ENCODE data around the gene LOXL3.
A peak's percentile ranks its signal among the peaks of the same experiment; 100 is the strongest.

- TF ChIP-seq CTCF (IDR thresholded peaks at IDR 0.05; ENCODE audit: low read depth, low read length, poor library complexity, severe bottlenecking) (peak; percentile 84), EZH2phosphoT487 (IDR thresholded peaks at IDR 0.05; ENCODE audit: borderline replicate concordance, low read length) (no peak)
Observed at GRCh38 chr2:74507145-74507925, 46.4 kb downstream of the LOXL3 start, which contains the start of gene PCGF1.

All from DOHH2 (cell line).